GM23338 (cell line): ENCODE data around the gene CHKB. TPM values are rescaled to one million over a fixed set of nuclear protein-coding genes. Genes with fewer than 3 reads are reported as not detected.

ENCODE experiments used
- ATAC-seq: fragments of 200-7000 bp; cut with Tn5 transposase; 3 replicates; pipeline ENCODE4 v1.9.1; 2020
- DNase-seq: peaks from one replicate; pipeline ENCODE4 v3.0.0-alpha.2; 2015; ENCODE audit warnings: low spot score
- H2AFZ ChIP-seq: fragments of 200-600 bp; sonication (generic); 2 replicates; pipeline ENCODE4 v1.8.0; 2016; ENCODE audit warnings: antibody characterized with exemption, mild to moderate bottlenecking, moderate library complexity
- H3F3A ChIP-seq: fragments of 200-600 bp; sonication (generic); replicated peaks from 2 replicates; pipeline ENCODE4 v1.8.0; 2017; ENCODE audit warnings: antibody characterized with exemption, mixed run types, low read depth
- H3K27ac ChIP-seq: fragments of 200-600 bp; sonication (generic); 2 replicates; pipeline ENCODE4 v1.6.1; 2016; ENCODE audit warnings: low read depth
- H3K27me3 ChIP-seq: fragments of 200-600 bp; sonication (generic); 2 replicates; pipeline ENCODE4 v1.8.0; 2016; ENCODE audit warnings: mild to moderate bottlenecking, mixed run types, moderate library complexity; ENCODE audit not compliant: insufficient read depth
- H3K36me3 ChIP-seq: fragments of 200-600 bp; sonication (generic); 2 replicates; pipeline ENCODE4 v1.8.0; 2016; ENCODE audit warnings: mild to moderate bottlenecking; ENCODE audit not compliant: insufficient read depth
- H3K4me1 ChIP-seq: fragments of 200-600 bp; sonication (generic); 2 replicates; pipeline ENCODE4 v1.8.0; 2016; ENCODE audit warnings: mild to moderate bottlenecking, moderate library complexity; ENCODE audit not compliant: insufficient read depth
- H3K4me2 ChIP-seq: fragments of 200-600 bp; sonication (generic); 2 replicates; pipeline ENCODE4 v1.7.1; 2017; ENCODE audit warnings: mixed run types
- H3K4me3 ChIP-seq: fragments of 200-600 bp; sonication (generic); 2 replicates; pipeline ENCODE4 v1.6.1; 2016; ENCODE audit warnings: mixed run types
- H3K79me2 ChIP-seq: fragments of 200-600 bp; sonication (generic); replicated peaks from 2 replicates; pipeline ENCODE4 v1.8.0; 2017; ENCODE audit warnings: mild to moderate bottlenecking; ENCODE audit not compliant: insufficient read depth
- H3K9me2 ChIP-seq: fragments of 200-600 bp; sonication (generic); 2 replicates; pipeline ENCODE4 v1.8.0; 2017; ENCODE audit not compliant: insufficient read depth
- H4K20me1 ChIP-seq: fragments of 200-600 bp; sonication (generic); replicated peaks from 2 replicates; pipeline ENCODE4 v1.8.0; 2017; ENCODE audit warnings: mild to moderate bottlenecking; ENCODE audit not compliant: insufficient read depth
- H3K27ac Mint-ChIP-seq: 2 replicates; pipeline ENCODE4 v1.8.0; 2020; ENCODE audit warnings: inconsistent platforms, mild to moderate bottlenecking, moderate library complexity, mixed read lengths
- H3K27me3 Mint-ChIP-seq: 3 replicates; pipeline ENCODE4 v1.8.0; 2022; ENCODE audit warnings: low read depth, mild to moderate bottlenecking, moderate library complexity, mixed read lengths, inconsistent platforms; ENCODE audit not compliant: insufficient read depth, poor library complexity
- H3K36me3 Mint-ChIP-seq: 3 replicates; pipeline ENCODE4 v1.8.0; 2021; ENCODE audit warnings: low read depth, mild to moderate bottlenecking, inconsistent platforms, moderate library complexity, mixed read lengths
- H3K4me1 Mint-ChIP-seq: 3 replicates; pipeline ENCODE4 v1.8.0; 2020; ENCODE audit warnings: mild to moderate bottlenecking, inconsistent platforms, mixed read lengths
- H3K4me3 Mint-ChIP-seq: 3 replicates; pipeline ENCODE4 v1.8.0; 2021; ENCODE audit warnings: moderate library complexity, mild to moderate bottlenecking, inconsistent platforms, mixed read lengths
- H3K9me3 Mint-ChIP-seq: 3 replicates; pipeline ENCODE4 v1.8.0; 2020; ENCODE audit warnings: moderate library complexity, mild to moderate bottlenecking, inconsistent platforms, mixed read lengths
- CTCF ChIP-seq, 2 experiments: fragments of 200-600 bp in 1 of 2; sonication (generic) in 1 of 2; conservative IDR thresholded peaks; 2 replicates each; pipeline versions ENCODE4 v1.5.1 to v1.6.1; 2016 to 2017; ENCODE audit warnings: antibody characterized with exemption in 2 of 2, low read depth in 2 of 2, mild to moderate bottlenecking in 2 of 2, moderate library complexity in 1 of 2
- ETS1 ChIP-seq: IDR thresholded peaks from 2 replicates; pipeline ENCODE4 v1.6.1; 2016; ENCODE audit warnings: antibody characterized with exemption
- EZH2 ChIP-seq: fragments of 200-600 bp; sonication (generic); IDR thresholded peaks from one replicate; pipeline ENCODE4 v1.8.0; 2017; ENCODE audit warnings: antibody characterized with exemption, mild to moderate bottlenecking, low read depth; ENCODE audit not compliant: unreplicated experiment
- EZH2phosphoT487 ChIP-seq: fragments of 200-600 bp; sonication (generic); IDR thresholded peaks from one replicate; pipeline ENCODE4 v1.8.1; 2018; ENCODE audit warnings: antibody characterized with exemption; ENCODE audit not compliant: unreplicated experiment
- JUNB ChIP-seq: IDR thresholded peaks from one replicate; pipeline ENCODE4 v1.6.1; 2016; ENCODE audit warnings: antibody characterized with exemption; ENCODE audit not compliant: unreplicated experiment
- NANOG ChIP-seq: IDR thresholded peaks from 2 replicates; pipeline ENCODE4 v1.6.1; 2016; ENCODE audit warnings: antibody characterized with exemption, borderline replicate concordance
- REST ChIP-seq: IDR thresholded peaks from one replicate; pipeline ENCODE4 v1.6.1; 2018; ENCODE audit warnings: antibody characterized with exemption; ENCODE audit not compliant: unreplicated experiment
- ZNF114 ChIP-seq: fragments of 250-450 bp; sonication (Bioruptor Pico); IDR thresholded peaks from 2 replicates; pipeline ENCODE4 v1.5.0; 2020; ENCODE audit warnings: mild to moderate bottlenecking, moderate library complexity
- ZNF462 ChIP-seq: fragments of 250-450 bp; sonication (Bioruptor Pico); IDR thresholded peaks from 2 replicates; pipeline ENCODE4 v1.5.0; 2020; ENCODE audit warnings: mild to moderate bottlenecking, moderate library complexity
- polyA plus RNA-seq: library from polyadenylated mRNA; unstranded; fragments of >200 nt; fragmentation: Nextera tagmentation; extraction: Ambion mirVana; gene quantifications from 2 replicates; pipeline ENCODE4 v1.2.1, GENCODE V29; 2016
- total RNA-seq: library from RNA; depleted of rRNA; stranded (reverse); fragments of >200 nt; shearing (Covaris generic); gene quantifications from 2 replicates; pipeline ENCODE4 v1.2.3, GENCODE V29; 2014

CHKB gene
- total and polyA plus RNA-seq, 2 experiments from 2014 or later, result 51.2 to 61.6 TPM

- TF ChIP-seq CTCF (conservative IDR thresholded peaks at IDR 0.05; ENCODE audit: low read depth in 2 of 2), result no peak
Observed at GRCh38 chr22:50630376-50630775, 47.7 kb upstream of the CHKB start (continued).

- H3K27ac ChIP-seq, result no peak overlapping the region
- no peaks in the 10 kb centered on the region for H3K9me2 ChIP-seq
- Mint-ChIP-seq H3K27me3 (peaks cover 8% of the 10 kb centered on the region), H3K27ac (no peak overlapping the region), H3K4me1 (peaks cover 6% of the 10 kb centered on the region), H3K36me3 (no peaks in the 10 kb centered on the region), H3K9me3 (no peaks in the 10 kb centered on the region), H3K4me3 (peak overlapping the region; percentile 85)
- peaks cover 12% of the 10 kb centered on the region for H3K27me3 ChIP-seq
- DNase-seq, result no peak
- no peaks in the 10 kb centered on the region for H3K36me3 ChIP-seq
- peak overlapping the region; percentile 91 for H2AFZ ChIP-seq
- H3K79me2 ChIP-seq, result no peaks in the 10 kb centered on the region
- H3K4me2 ChIP-seq, result peak overlapping the region; percentile 96
- H3K4me1 ChIP-seq, result peaks cover 5% of the 10 kb centered on the region; the same call in 1 of the 2 replicates
- peak overlapping the region; percentile 88 for H3K4me3 ChIP-seq
- peaks cover 6% of the 10 kb centered on the region; the same call in 1 of the 2 replicates for H3F3A ChIP-seq
- H4K20me1 ChIP-seq, result no peaks in the 10 kb centered on the region; the same call in 1 of the 2 replicates
- no peak for ATAC-seq
- TF ChIP-seq NANOG (no peak), EZH2phosphoT487 (no peak), ETS1 (no peak), JUNB (no peak), ZNF462 (no peak), ZNF114 (CRISPR knock-in tag) (no peak), CTCF (conservative IDR thresholded peaks at IDR 0.05; ENCODE audit: low read depth in 2 of 2) (no peak), REST (no peak), EZH2 (no peak)
Observed at GRCh38 chr22:50628543-50629134, 46.0 kb upstream of the CHKB start.
